Activated CD8-positive, alpha-beta memory T cell treated with anti-CD3 and anti-CD28 coated beads, Interleukin-2, amount 10 ng/mL, durations not matched to agents 7 days and 5 days (primary cell): ENCODE data around the gene SOWAHA. TPM values are rescaled to one million over a fixed set of nuclear protein-coding genes. Genes with fewer than 3 reads are reported as not detected.
A peak's percentile ranks its signal among the peaks of the same experiment; 100 is the strongest.

Experiments
- ATAC-seq: fragments of 150-1000 bp; cut with Tn5 transposase; one replicate; pipeline ENCODE4 v1.10.0; 2021; ENCODE audit warnings: moderate library complexity
- CTCF ChIA-PET: fragments of 350-600 bp; sonication (Branson Sonifier 250); formaldehyde crosslinking; loops from one replicate; lab custom pipeline; 2021; ENCODE audit warnings: antibody characterized with exemption; lab: Charles Lee
- DNase-seq: peaks from one replicate; pipeline ENCODE4 v3.0.0-alpha.2; 2020
- H3K27ac Mint-ChIP-seq: one replicate; pipeline ENCODE4 v1.8.0; 2021; ENCODE audit warnings: mild to moderate bottlenecking, mixed read lengths
- H3K27me3 Mint-ChIP-seq: one replicate; pipeline ENCODE4 v1.8.0; 2021; ENCODE audit warnings: mixed read lengths
- H3K36me3 Mint-ChIP-seq: one replicate; pipeline ENCODE4 v1.8.0; 2021; ENCODE audit warnings: mild to moderate bottlenecking, mixed read lengths
- H3K4me1 Mint-ChIP-seq: one replicate; pipeline ENCODE4 v1.8.0; 2021; ENCODE audit warnings: mixed read lengths
- H3K4me3 Mint-ChIP-seq: one replicate; pipeline ENCODE4 v1.8.0; 2021; ENCODE audit warnings: mild to moderate bottlenecking, moderate library complexity, mixed read lengths
- H3K9me3 Mint-ChIP-seq: one replicate; pipeline ENCODE4 v1.8.0; 2022; ENCODE audit warnings: low read depth, mixed read lengths
- total RNA-seq, 2 experiments: library from RNA; stranded (reverse); gene quantifications; one replicate each; pipeline ENCODE4 v1.2.3, GENCODE V29; 2021

SOWAHA gene
- total RNA-seq, 2 experiments from 2014 or later, result 0.42 TPM; not detected in 1

GRCh38 chr5:132826424-132827082, 13.5 kb downstream of the SOWAHA start:
- CTCF ChIA-PET, result interaction anchor here (1.0 to 4.1 kb wide), 6 partner anchors 9 to 439 kb away, joined by 3 to 16 read pairs (median 6); partner anchors contain the start of gene GDF9
- Mint-ChIP-seq H3K4me3 (peak overlapping the region; percentile 39), H3K4me1 (peaks cover 32% of the 10 kb centered on the region), H3K36me3 (no peaks in the 10 kb centered on the region), H3K27me3 (peaks cover 55% of the 10 kb centered on the region), H3K9me3 (no peaks in the 10 kb centered on the region), H3K27ac (no peak overlapping the region)
- no peak for ATAC-seq
- DNase-seq, result no peak

- Mint-ChIP-seq H3K4me1 (peaks cover 31% of the 10 kb centered on the region), H3K9me3 (no peaks in the 10 kb centered on the region), H3K27ac (no peak overlapping the region), H3K36me3 (no peaks in the 10 kb centered on the region), H3K4me3 (peak overlapping the region; percentile 6), H3K27me3 (peaks cover 57% of the 10 kb centered on the region)
- CTCF ChIA-PET, result interaction anchor here (0.7 to 6.8 kb wide), 14 partner anchors 9 to 590 kb away, joined by 3 to 60 read pairs (median 4); partner anchors contain the start of genes CCNI2 and GDF9
- no peak for DNase-seq
- ATAC-seq, result no peak
These were observed 15.0 kb downstream of the SOWAHA start for GRCh38 chr5:132827943-132828673.

GRCh38 chr5:132828846-132829494, 15.9 kb downstream of the SOWAHA start:
- no peaks in the 10 kb centered on the region for H3K36me3 Mint-ChIP-seq
- H3K9me3 Mint-ChIP-seq, result no peaks in the 10 kb centered on the region
- H3K27me3 Mint-ChIP-seq, result peaks cover 51% of the 10 kb centered on the region
- DNase-seq (no peak), ATAC-seq (no peak)
- no peak overlapping the region for H3K27ac Mint-ChIP-seq
- peaks cover 26% of the 10 kb centered on the region for H3K4me1 Mint-ChIP-seq
- peak overlapping the region; percentile 79 for H3K4me3 Mint-ChIP-seq
- CTCF ChIA-PET, result interaction anchor here (0.7 to 6.8 kb wide), 25 partner anchors 10 to 1101 kb away, joined by 3 to 60 read pairs (median 4); partner anchors contain the start of genes GDF9 and KIF3A

- Mint-ChIP-seq H3K36me3 (no peaks in the 10 kb centered on the region), H3K27me3 (peaks cover 49% of the 10 kb centered on the region), H3K9me3 (no peaks in the 10 kb centered on the region), H3K4me1 (peaks cover 19% of the 10 kb centered on the region), H3K4me3 (peak overlapping the region; percentile 79), H3K27ac (peak overlapping the region; percentile 73)
- ATAC-seq (peak; percentile 90), DNase-seq (peak; percentile 80)
- CTCF ChIA-PET, result interaction anchor here (0.7 to 6.8 kb wide), 23 partner anchors 11 to 1100 kb away, joined by 3 to 60 read pairs (median 4); partner anchors contain the start of genes GDF9, KIF3A and UQCRQ
These were observed 16.8 kb downstream of the SOWAHA start for GRCh38 chr5:132829742-132830435.

GRCh38 chr5:132830436-132831094, 17.5 kb downstream of the SOWAHA start, which contains the start of gene SHROOM1:
SHROOM1 (minus strand) TSS chr5:132830647; CDS start chr5:132826140, 4,507 bp downstream.
- Mint-ChIP-seq H3K27me3 (peaks cover 46% of the 10 kb centered on the region), H3K9me3 (no peaks in the 10 kb centered on the region), H3K4me3 (peak within 1 kb of the TSS; percentile 79), H3K4me1 (peaks cover 17% of the 10 kb centered on the region), H3K27ac (peak within 1 kb of the TSS; percentile 73), H3K36me3 (no peaks in the 10 kb centered on the region)
- CTCF ChIA-PET, result interaction anchor here (0.7 to 6.8 kb wide), 18 partner anchors 9 to 1100 kb away, joined by 3 to 60 read pairs (median 4); partner anchors contain the start of genes GDF9 and UQCRQ
- ATAC-seq (peak; percentile 43), DNase-seq (peak; percentile 49)

GRCh38 chr5:132831095-132831860, 18.2 kb downstream of the SOWAHA start:
- H3K27ac Mint-ChIP-seq, result no peak overlapping the region
- H3K27me3 Mint-ChIP-seq, result peaks cover 43% of the 10 kb centered on the region
- H3K4me3 Mint-ChIP-seq, result peak overlapping the region; percentile 49
- ATAC-seq, result no peak
- no peaks in the 10 kb centered on the region for H3K36me3 Mint-ChIP-seq
- peaks cover 15% of the 10 kb centered on the region for H3K4me1 Mint-ChIP-seq
- no peaks in the 10 kb centered on the region for H3K9me3 Mint-ChIP-seq
- CTCF ChIA-PET, result interaction anchor here (0.7 to 6.8 kb wide), 8 partner anchors 9 to 202 kb away, joined by 3 to 60 read pairs (median 5); partner anchors contain the start of genes GDF9 and UQCRQ
- no peak for DNase-seq

GRCh38 chr5:132832612-132833011, 19.5 kb downstream of the SOWAHA start:
- Mint-ChIP-seq H3K4me3 (no peak overlapping the region), H3K36me3 (no peaks in the 10 kb centered on the region), H3K4me1 (peaks cover 12% of the 10 kb centered on the region), H3K27ac (no peak overlapping the region), H3K9me3 (no peaks in the 10 kb centered on the region), H3K27me3 (peaks cover 32% of the 10 kb centered on the region)
- no peak for DNase-seq
- ATAC-seq, result no peak
- CTCF ChIA-PET, result interaction anchor here (1.2 to 6.8 kb wide), 3 partner anchors 9 to 21 kb away, joined by 3 to 60 read pairs (median 5); no protein-coding TSS in a partner anchor

- peaks cover 19% of the 10 kb centered on the region for H3K27me3 Mint-ChIP-seq
- no peak for ATAC-seq
These were observed 21.0 kb downstream of the SOWAHA start for GRCh38 chr5:132834057-132834456.

GRCh38 chr5:132836852-132837251, 23.8 kb downstream of the SOWAHA start:
- no peak overlapping the region for H3K4me3 Mint-ChIP-seq
- H3K27ac Mint-ChIP-seq, result no peak overlapping the region
- DNase-seq, result no peak
- ATAC-seq, result no peak
- peaks cover 4% of the 10 kb centered on the region for H3K27me3 Mint-ChIP-seq
- no peaks in the 10 kb centered on the region for H3K36me3 Mint-ChIP-seq
- no peaks in the 10 kb centered on the region for H3K9me3 Mint-ChIP-seq
- peaks cover 4% of the 10 kb centered on the region for H3K4me1 Mint-ChIP-seq
- CTCF ChIA-PET, result no interaction called here

More at GRCh38 chr5:132834057-132834456, 21.0 kb downstream of the SOWAHA start:
- Mint-ChIP-seq H3K4me3 (no peak overlapping the region), H3K36me3 (no peaks in the 10 kb centered on the region), H3K4me1 (peaks cover 9% of the 10 kb centered on the region), H3K9me3 (no peaks in the 10 kb centered on the region), H3K27ac (no peak overlapping the region)
- CTCF ChIA-PET, result interaction anchor here (0.7 to 6.8 kb wide), 6 partner anchors 10 to 49 kb away, joined by 3 to 60 read pairs (median 4); no protein-coding TSS in a partner anchor
- DNase-seq, result no peak

GRCh38 chr5:132837868-132838267, 24.8 kb downstream of the SOWAHA start:
- H3K27ac Mint-ChIP-seq, result no peak overlapping the region
- no peaks in the 10 kb centered on the region for H3K9me3 Mint-ChIP-seq
- peaks cover 4% of the 10 kb centered on the region for H3K4me1 Mint-ChIP-seq
- DNase-seq (no peak), ATAC-seq (no peak)
- H3K27me3 Mint-ChIP-seq, result peaks cover under 1% of the 10 kb centered on the region
- H3K36me3 Mint-ChIP-seq, result no peaks in the 10 kb centered on the region
- CTCF ChIA-PET, result no interaction called here
- no peak overlapping the region for H3K4me3 Mint-ChIP-seq

GRCh38 chr5:132838516-132839282, 25.6 kb downstream of the SOWAHA start:
- H3K9me3 Mint-ChIP-seq, result no peaks in the 10 kb centered on the region
- CTCF ChIA-PET, result no interaction called here
- H3K27ac Mint-ChIP-seq, result no peak overlapping the region
- peaks cover 4% of the 10 kb centered on the region for H3K4me1 Mint-ChIP-seq
- H3K4me3 Mint-ChIP-seq, result no peak overlapping the region
- H3K36me3 Mint-ChIP-seq, result no peaks in the 10 kb centered on the region
- DNase-seq (no peak), ATAC-seq (no peak)
- H3K27me3 Mint-ChIP-seq, result no peaks in the 10 kb centered on the region
